ENCODE data around the gene OR1I1. TPM values are rescaled to one million over a fixed set of nuclear protein-coding genes. Genes with fewer than 3 reads are reported as not detected.

OR1I1 gene
- total RNA-seq, 1 experiment from 2014 or later = not detected

DNA sequence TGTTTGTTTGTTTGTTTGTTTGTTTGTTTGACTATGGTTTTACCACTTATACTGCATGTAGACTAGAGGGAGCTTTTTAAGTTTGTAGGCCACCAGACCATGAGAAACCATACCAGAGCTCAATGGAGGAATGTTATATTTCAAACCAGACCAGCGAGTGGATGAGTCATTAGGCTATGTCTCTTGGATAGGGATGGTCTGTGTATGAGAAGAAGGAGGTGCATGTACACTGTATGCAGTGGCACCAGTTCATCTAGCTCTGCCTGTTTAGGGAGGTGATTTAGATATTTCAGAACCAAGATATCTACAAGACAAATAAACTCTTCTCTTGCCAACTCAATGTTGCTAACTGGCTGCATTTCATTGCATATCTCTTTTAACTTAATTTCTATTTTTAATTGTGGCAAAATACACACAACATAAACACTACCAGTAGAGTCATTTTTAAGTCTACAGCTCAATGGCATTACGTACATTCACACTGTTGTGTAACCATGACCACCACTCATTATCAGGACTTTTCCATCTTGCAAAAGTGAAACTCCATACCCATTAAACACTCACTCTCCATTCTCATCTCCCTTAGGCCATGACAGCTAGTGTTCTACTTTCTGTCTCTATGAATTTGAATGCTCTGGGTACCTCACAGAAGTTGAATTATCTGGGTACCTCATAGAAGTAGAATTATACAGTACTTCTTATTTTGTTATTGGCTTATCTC, 54.4 kb downstream of the OR1I1 start:
- Mint-ChIP-seq H3K4me3 (ENCODE audit: low read depth, unreplicated experiment) (no peak overlapping the region), H3K27ac (ENCODE audit: unreplicated experiment) (no peak overlapping the region), H3K36me3 (ENCODE audit: insufficient read depth, unreplicated experiment) (no peaks in the 10 kb centered on the region), H3K27me3 (ENCODE audit: unreplicated experiment) (no peaks in the 10 kb centered on the region), H3K4me1 (ENCODE audit: low read depth, unreplicated experiment) (peaks cover 12% of the 10 kb centered on the region), H3K9me3 (ENCODE audit: low read depth, unreplicated experiment) (peaks cover 3% of the 10 kb centered on the region)
- TF ChIP-seq, protein P1, sequence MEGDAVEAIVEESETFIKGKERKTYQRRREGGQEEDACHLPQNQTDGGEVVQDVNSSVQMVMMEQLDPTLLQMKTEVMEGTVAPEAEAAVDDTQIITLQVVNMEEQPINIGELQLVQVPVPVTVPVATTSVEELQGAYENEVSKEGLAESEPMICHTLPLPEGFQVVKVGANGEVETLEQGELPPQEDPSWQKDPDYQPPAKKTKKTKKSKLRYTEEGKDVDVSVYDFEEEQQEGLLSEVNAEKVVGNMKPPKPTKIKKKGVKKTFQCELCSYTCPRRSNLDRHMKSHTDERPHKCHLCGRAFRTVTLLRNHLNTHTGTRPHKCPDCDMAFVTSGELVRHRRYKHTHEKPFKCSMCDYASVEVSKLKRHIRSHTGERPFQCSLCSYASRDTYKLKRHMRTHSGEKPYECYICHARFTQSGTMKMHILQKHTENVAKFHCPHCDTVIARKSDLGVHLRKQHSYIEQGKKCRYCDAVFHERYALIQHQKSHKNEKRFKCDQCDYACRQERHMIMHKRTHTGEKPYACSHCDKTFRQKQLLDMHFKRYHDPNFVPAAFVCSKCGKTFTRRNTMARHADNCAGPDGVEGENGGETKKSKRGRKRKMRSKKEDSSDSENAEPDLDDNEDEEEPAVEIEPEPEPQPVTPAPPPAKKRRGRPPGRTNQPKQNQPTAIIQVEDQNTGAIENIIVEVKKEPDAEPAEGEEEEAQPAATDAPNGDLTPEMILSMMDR (IDR thresholded peaks at IDR 0.05; ENCODE audit: unreplicated experiment) = no peak
- intact Hi-C loops (cut with micrococcal nuclease; ENCODE audit: unreplicated experiment) = no loop called here
- no TSS peak for BruUV-seq (replicated peaks)
- no peak for DNase-seq
- CTCF ChIA-PET = interaction anchor here (0.6 to 1.3 kb wide), 3 partner anchors 25 to 44 kb away, joined by 3 to 4 read pairs (median 3); no protein-coding TSS in a partner anchor

DNA sequence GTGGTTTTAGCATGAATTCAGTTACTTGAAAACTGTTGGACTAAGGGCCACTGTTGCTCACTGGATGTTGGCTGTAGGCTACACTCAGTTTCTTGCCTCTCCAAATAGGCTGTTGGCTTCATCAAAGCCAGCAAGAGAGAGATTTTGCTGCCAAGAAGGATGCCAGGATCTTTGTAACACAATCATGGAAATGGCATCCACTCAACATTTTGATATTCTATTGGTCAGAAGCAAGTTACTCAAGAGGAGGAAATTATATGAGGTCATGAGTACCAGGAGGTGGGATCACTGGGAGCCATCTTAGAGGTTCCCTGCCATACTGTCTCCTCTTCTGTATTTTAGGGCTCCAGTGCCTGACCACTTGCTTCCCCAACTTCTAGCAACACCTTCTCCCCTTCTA, 55.8 kb downstream of the OR1I1 start:
- peaks cover 12% of the 10 kb centered on the region for H3K4me1 Mint-ChIP-seq (ENCODE audit: low read depth, unreplicated experiment)
- BruUV-seq (replicated peaks) = no TSS peak
- H3K9me3 Mint-ChIP-seq (ENCODE audit: low read depth, unreplicated experiment) = peaks cover 3% of the 10 kb centered on the region
- H3K27ac Mint-ChIP-seq (ENCODE audit: unreplicated experiment) = no peak overlapping the region
- no peaks in the 10 kb centered on the region for H3K36me3 Mint-ChIP-seq (ENCODE audit: insufficient read depth, unreplicated experiment)
- CTCF ChIA-PET = no interaction called here
- TF ChIP-seq, protein P1 (IDR thresholded peaks at IDR 0.05; ENCODE audit: unreplicated experiment) = no peak
- no peaks in the 10 kb centered on the region for H3K27me3 Mint-ChIP-seq (ENCODE audit: unreplicated experiment)
- intact Hi-C loops (cut with micrococcal nuclease; ENCODE audit: unreplicated experiment) = no loop called here
- no peak overlapping the region for H3K4me3 Mint-ChIP-seq (ENCODE audit: low read depth, unreplicated experiment)
- DNase-seq = no peak

DNA sequence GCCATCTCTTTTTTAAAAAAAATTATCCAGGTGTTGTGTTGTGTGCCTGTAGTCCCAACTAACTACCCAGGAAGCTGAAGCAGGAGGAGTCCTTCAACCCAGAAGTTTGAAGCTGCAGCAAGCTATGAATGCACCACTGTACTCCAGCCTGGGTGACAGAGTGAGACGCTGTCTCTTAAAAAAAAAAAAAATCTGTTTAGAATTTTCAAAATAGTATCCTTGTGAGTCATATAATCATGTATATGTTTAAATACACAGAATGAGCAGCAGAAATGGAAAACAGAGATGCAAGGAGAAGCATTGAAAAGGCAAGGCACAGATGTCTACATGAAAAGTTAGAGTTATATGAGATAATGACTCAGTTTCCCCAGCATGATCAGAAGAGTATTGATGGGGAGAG, 56.4 kb downstream of the OR1I1 start:
- Mint-ChIP-seq H3K36me3 (ENCODE audit: insufficient read depth, unreplicated experiment) (no peaks in the 10 kb centered on the region), H3K9me3 (ENCODE audit: low read depth, unreplicated experiment) (peaks cover 3% of the 10 kb centered on the region), H3K27ac (ENCODE audit: unreplicated experiment) (no peak overlapping the region), H3K4me1 (ENCODE audit: low read depth, unreplicated experiment) (peaks cover 12% of the 10 kb centered on the region), H3K27me3 (ENCODE audit: unreplicated experiment) (no peaks in the 10 kb centered on the region), H3K4me3 (ENCODE audit: low read depth, unreplicated experiment) (no peak overlapping the region)
- CTCF ChIA-PET = no interaction called here
- intact Hi-C loops (cut with micrococcal nuclease; ENCODE audit: unreplicated experiment) = no loop called here
- BruUV-seq (replicated peaks) = no TSS peak
- no peak for DNase-seq
- TF ChIP-seq, protein P1 (IDR thresholded peaks at IDR 0.05; ENCODE audit: unreplicated experiment) = no peak

DNA sequence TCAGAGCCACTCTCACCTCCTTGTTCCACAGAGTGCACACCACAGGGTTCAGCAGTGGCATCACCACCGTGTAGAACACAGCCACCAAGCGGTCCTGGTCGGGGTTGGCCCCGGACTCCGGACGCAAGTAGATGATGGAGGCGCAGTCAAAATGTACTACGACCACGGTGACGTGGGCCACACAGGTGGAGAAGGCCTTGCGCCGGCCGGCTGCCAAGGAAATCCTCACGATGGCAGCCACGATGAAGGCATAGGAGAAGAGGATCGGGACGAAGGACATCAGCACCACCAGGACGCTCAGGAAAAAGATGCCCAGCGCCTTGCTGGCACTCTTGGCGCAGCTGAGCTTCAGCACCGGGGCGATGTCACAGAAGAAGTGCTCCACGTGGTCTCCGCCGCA, 59.1 kb downstream of the OR1I1 start:
- CTCF ChIA-PET = no interaction called here

More for the DNA sequence above, 59.1 kb downstream of the OR1I1 start:
- Mint-ChIP-seq H3K36me3 (ENCODE audit: insufficient read depth, unreplicated experiment) (no peaks in the 10 kb centered on the region), H3K4me3 (ENCODE audit: low read depth, unreplicated experiment) (no peak overlapping the region), H3K27ac (ENCODE audit: unreplicated experiment) (no peak overlapping the region), H3K9me3 (ENCODE audit: low read depth, unreplicated experiment) (peaks cover 3% of the 10 kb centered on the region), H3K4me1 (ENCODE audit: low read depth, unreplicated experiment) (peaks cover 11% of the 10 kb centered on the region), H3K27me3 (ENCODE audit: unreplicated experiment) (no peaks in the 10 kb centered on the region)
- intact Hi-C loops (cut with micrococcal nuclease; ENCODE audit: unreplicated experiment) = no loop called here
- BruUV-seq (replicated peaks) = no TSS peak
- no peak for DNase-seq
- TF ChIP-seq, protein P1 (IDR thresholded peaks at IDR 0.05; ENCODE audit: unreplicated experiment) = no peak

All from Calu3 (cell line).